ENCODE data around the gene PLEKHA8.
"Not testable (repeated sequence)": the region's sequence is repeated elsewhere in the genome, so short reads cannot be mapped to it uniquely, and the experiment has no call there.

The PLEKHA8 gene

DNA sequence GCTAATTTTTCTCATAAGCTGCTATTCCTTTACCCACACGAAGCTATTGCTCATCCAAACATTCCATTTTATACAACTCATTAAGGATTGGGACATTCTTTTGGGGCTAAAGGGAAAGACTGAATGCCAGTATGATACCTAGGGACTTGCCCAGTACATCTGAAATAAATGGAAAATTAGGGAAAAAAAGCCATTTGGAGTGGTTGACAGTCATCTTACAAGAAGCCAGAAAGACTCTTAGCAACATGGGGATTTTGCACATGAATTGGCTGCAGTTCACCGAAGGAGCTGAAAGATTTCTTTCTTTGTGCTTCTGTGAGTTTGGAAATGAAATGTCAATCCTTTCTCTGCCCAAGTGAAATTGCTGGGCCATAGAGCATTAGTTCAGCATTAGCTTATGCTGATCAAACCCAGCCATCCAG, 63.3 kb downstream of the PLEKHA8 start:
- TF ChIP-seq Cebpa-rat (IDR thresholded peaks at IDR 0.05) = no peak
- no peak overlapping the region for H3K4me2 ChIP-seq
- no peak overlapping the region for H3K27ac ChIP-seq
- H3K4me1 ChIP-seq = no peaks in the 10 kb centered on the region
- H3K9me3 ChIP-seq = peaks cover under 1% of the 10 kb centered on the region; the same call in 1 of the 2 replicates
- H3K4me3 ChIP-seq = no peak overlapping the region
- H3K9ac ChIP-seq = no peak overlapping the region
- no peaks in the 10 kb centered on the region for H3K27me3 ChIP-seq
- peaks cover 21% of the 10 kb centered on the region for H3K36me3 ChIP-seq
- no peaks in the 10 kb centered on the region for H4K20me1 ChIP-seq

DNA sequence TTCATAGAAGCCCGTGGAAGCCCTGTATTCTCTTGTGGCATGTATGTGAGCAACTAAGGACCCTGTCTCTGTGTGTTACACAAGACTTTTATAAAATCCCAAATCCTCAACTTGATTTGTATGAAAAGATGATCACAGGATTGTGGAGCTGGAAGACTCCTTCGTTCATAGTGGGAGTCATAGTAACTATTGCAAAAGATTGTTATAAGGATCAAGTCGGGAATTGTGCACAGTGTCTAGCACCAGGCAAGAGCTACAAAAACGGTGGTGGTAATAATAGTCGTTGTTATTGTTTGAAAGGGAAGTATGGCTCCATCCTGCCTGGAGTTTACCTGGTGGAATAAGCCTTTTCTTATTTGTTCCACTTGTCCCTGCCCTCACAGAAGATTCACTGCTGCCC, 63.8 kb downstream of the PLEKHA8 start:
- peaks cover 5% of the 10 kb centered on the region for H3K9me3 ChIP-seq
- no peak overlapping the region for H3K9ac ChIP-seq
- H3K36me3 ChIP-seq = peaks cover 17% of the 10 kb centered on the region
- no peak for TF ChIP-seq Cebpa-rat (IDR thresholded peaks at IDR 0.05)
- no peak overlapping the region for H3K27ac ChIP-seq
- no peaks in the 10 kb centered on the region for H4K20me1 ChIP-seq
- no peak overlapping the region for H3K4me2 ChIP-seq
- H3K4me3 ChIP-seq = no peak overlapping the region
- no peaks in the 10 kb centered on the region for H3K4me1 ChIP-seq
- no peaks in the 10 kb centered on the region for H3K27me3 ChIP-seq

DNA sequence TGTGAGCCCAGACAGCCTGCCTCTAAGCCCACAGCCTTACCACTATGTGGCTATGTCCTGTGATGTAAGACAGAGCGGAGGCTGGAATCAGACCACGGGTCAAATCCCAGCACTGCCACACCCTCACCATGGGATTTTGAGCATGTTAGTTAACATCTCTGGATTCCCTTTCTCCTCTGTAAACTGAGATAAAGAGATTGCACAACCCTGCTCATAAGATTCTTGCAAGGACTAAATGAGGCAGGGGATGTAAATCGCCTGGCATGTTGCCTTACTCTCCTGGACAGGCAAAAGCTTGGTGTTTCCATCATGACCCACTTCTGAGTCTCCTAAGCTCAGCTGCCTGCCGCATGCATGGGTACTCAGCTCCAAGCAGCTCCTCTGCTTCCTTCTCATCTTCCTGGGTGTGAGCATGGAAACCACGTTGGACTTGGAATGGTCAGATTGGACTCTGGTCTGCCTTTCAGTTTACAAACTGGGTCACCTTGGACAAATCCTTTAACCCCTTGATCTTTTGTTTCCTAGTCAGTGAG, 65.3 kb downstream of the PLEKHA8 start:
- Histone ChIP-seq H3K4me2 (no peak overlapping the region), H3K36me3 (peaks cover 13% of the 10 kb centered on the region), H3K4me1 (no peaks in the 10 kb centered on the region), H3K9me3 (peaks cover 19% of the 10 kb centered on the region), H3K27me3 (no peaks in the 10 kb centered on the region), H3K27ac (no peak overlapping the region), H3K9ac (no peak overlapping the region), H4K20me1 (no peaks in the 10 kb centered on the region), H3K4me3 (no peak overlapping the region)
- TF ChIP-seq Cebpa-rat (IDR thresholded peaks at IDR 0.05) = no peak

DNA sequence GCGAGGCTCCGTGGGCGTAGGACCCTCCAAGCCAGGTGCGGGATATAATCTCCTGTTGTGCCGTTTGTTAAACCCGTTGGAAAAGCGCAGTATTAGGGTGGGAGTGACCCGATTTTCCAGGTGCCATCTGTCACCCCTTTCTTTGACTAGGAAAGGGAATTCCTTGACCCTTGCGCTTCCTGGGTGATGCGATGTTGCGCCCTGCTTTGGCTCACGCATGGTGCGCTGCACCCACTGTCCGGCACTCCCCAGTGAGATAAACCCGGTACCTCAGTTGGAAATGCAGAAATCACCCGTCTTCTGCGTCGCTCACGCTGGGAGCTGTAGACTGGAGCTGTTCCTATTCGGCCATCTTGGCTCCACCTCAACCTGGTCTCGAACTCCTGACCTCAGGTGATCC, 70.4 kb downstream of the PLEKHA8 start:
- not testable (repeated sequence) for H3K4me3 ChIP-seq, H3K9ac ChIP-seq, H3K4me2 ChIP-seq, H3K4me1 ChIP-seq, H3K27ac ChIP-seq, H3K27me3 ChIP-seq, H4K20me1 ChIP-seq
- Histone ChIP-seq H3K36me3 (peaks cover 27% of the 10 kb centered on the region), H3K9me3 (peaks cover 37% of the 10 kb centered on the region)

DNA sequence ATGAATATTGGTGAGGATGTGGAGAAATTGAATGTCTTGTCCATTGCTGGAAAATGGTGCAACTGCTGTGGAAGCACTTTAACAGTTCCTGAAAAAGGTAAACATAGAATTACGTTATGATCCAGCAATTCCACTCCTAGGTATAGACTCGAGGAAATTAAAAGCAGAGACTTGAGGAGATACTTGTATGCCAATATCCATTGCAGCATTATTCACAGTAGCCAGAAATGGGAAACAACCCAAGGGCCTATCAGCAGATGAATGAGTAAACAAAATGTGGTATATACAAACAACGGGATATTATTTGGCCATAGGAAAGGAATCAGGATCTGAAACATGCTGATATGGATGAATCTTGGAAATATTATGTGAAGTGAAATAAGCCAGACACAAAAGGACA, 74.1 kb downstream of the PLEKHA8 start:
- no peaks in the 10 kb centered on the region for H4K20me1 ChIP-seq
- no peak overlapping the region for H3K4me3 ChIP-seq
- no peak overlapping the region for H3K4me2 ChIP-seq
- peaks cover 29% of the 10 kb centered on the region for H3K9me3 ChIP-seq
- H3K36me3 ChIP-seq = peaks cover 27% of the 10 kb centered on the region
- no peak overlapping the region for H3K27ac ChIP-seq
- TF ChIP-seq Cebpa-rat (IDR thresholded peaks at IDR 0.05) = no peak
- H3K4me1 ChIP-seq = no peaks in the 10 kb centered on the region
- no peak overlapping the region for H3K9ac ChIP-seq
- H3K27me3 ChIP-seq = no peaks in the 10 kb centered on the region

DNA sequence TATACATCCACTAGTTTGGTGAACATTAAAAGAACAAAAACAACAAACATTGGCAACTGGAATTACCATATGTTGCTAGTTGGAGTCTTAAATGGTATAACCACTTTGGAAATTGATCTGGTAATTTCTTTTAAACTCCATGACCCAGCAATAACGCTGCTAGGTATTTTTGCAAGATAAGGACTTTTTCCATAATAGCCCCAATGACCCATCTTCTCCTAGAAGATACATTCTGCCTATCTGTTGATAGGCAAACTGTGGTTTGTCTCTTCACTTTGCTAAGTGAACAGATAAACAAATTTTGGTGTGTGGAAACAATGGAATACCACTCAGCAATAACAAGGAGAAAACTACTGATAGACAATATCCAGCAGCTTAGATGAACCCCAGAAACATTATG, 75.9 kb downstream of the PLEKHA8 start:
- no peaks in the 10 kb centered on the region for H3K4me1 ChIP-seq
- no peak overlapping the region for H3K4me2 ChIP-seq
- H3K36me3 ChIP-seq = peaks cover 18% of the 10 kb centered on the region
- H3K4me3 ChIP-seq = no peak overlapping the region
- peaks cover 21% of the 10 kb centered on the region for H3K9me3 ChIP-seq
- no peaks in the 10 kb centered on the region for H3K27me3 ChIP-seq
- H3K9ac ChIP-seq = no peak overlapping the region
- TF ChIP-seq Cebpa-rat (IDR thresholded peaks at IDR 0.05) = no peak
- H3K27ac ChIP-seq = no peak overlapping the region
- H4K20me1 ChIP-seq = no peaks in the 10 kb centered on the region

DNA sequence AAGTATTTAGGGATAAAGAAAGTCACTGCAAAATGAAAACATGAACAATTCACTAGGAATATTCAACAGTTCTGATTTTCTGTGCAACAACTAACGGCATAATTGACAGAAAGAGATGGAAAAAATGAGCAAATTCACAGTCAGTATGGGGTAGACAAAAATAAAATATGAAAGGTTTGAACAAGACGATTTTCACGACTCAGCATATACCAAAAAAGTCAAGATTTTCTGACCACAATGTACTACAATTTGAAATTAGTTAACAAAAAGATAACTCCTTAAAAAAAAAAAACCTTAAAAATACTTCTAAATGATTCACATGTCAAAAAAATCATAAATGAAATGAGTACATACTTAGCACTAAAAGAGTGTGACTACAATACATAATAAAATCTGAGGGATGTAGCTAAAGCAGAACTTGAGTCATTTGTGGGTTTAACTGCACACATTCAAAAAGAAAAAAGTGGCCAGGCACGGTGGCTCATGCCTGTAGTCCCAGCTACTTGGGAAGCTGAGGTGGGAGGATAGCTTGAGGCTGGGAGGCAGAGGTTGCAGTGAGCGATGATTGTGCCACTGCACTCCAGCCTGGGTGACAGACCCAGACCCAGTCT, 84.0 kb downstream of the PLEKHA8 start:
- no peak for TF ChIP-seq Cebpa-rat (IDR thresholded peaks at IDR 0.05)
- no peak overlapping the region for H3K27ac ChIP-seq

DNA sequence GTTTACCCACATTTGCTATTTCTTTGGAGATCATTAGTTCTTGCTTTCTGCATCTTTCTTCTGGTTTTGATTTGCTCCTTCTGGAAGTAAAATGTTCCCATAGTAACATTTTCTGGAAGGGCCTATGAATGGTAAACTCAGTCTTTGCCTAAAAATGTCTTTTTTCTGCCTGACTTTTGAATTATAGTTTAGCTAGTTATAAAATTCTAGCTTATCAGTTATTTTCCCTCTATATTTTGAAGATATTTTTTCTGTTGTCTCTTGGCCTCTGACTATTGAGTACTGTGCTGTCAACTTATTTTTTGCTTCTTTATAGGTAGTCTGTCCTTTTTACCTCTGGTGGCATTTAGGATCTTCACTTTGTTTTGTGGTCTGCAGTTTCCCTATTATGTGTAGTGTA, 84.9 kb downstream of the PLEKHA8 start:
- no peak for TF ChIP-seq Cebpa-rat (IDR thresholded peaks at IDR 0.05)
- Histone ChIP-seq H4K20me1 (no peaks in the 10 kb centered on the region), H3K4me3 (no peak overlapping the region), H3K9ac (no peak overlapping the region), H3K36me3 (peaks cover 8% of the 10 kb centered on the region; the same call in 1 of the 2 replicates), H3K4me2 (no peak overlapping the region), H3K27me3 (no peaks in the 10 kb centered on the region), H3K4me1 (no peaks in the 10 kb centered on the region), H3K27ac (no peak overlapping the region), H3K9me3 (peaks cover 46% of the 10 kb centered on the region)

More for the DNA sequence above, 84.0 kb downstream of the PLEKHA8 start:
- H3K9me3 ChIP-seq = peaks cover 50% of the 10 kb centered on the region
- no peaks in the 10 kb centered on the region for H3K4me1 ChIP-seq
- H3K4me3 ChIP-seq = no peak overlapping the region
- no peak overlapping the region for H3K9ac ChIP-seq
- no peaks in the 10 kb centered on the region for H3K27me3 ChIP-seq
- no peak overlapping the region for H3K4me2 ChIP-seq
- H4K20me1 ChIP-seq = no peaks in the 10 kb centered on the region
- peaks cover 8% of the 10 kb centered on the region; the same call in 1 of the 2 replicates for H3K36me3 ChIP-seq

DNA sequence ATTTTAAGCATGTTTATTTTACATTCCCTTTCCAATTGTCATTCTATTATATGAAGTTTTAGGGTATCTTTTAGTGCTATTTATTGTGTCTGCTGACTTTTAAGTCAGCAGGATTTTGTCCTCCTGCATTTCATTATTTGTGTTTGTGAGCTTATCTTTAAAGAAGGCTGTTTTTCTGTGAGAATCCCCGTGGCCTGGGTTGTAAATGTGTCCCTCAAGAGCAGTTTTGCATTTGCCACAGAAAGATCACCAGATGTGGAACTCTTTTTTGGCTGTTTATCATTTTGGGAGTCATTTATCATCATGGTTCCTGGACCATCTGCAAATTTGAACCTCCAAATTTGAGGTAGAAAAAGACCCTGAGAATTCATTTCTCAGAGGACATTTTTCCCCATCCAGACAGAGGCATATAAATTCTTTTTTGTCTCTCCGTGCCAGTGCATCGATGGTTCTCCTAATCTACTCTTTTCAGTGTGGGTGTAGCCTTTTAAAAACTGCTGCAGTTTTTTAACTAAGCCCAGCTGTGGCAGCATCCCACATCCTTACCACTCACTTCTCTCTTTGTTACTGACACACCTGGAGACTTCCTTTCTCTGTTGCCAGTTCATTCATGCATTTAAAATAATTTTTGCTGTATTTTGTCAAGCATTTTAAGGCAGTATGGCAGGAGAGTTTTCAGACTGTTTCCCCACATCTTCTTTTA, 86.5 kb downstream of the PLEKHA8 start:
- peaks cover 34% of the 10 kb centered on the region for H3K9me3 ChIP-seq
- H4K20me1 ChIP-seq = no peaks in the 10 kb centered on the region
- no peak overlapping the region for H3K4me3 ChIP-seq
- H3K9ac ChIP-seq = no peak overlapping the region
- no peak for TF ChIP-seq Cebpa-rat (IDR thresholded peaks at IDR 0.05)
- H3K4me2 ChIP-seq = no peak overlapping the region
- H3K27ac ChIP-seq = no peak overlapping the region
- H3K36me3 ChIP-seq = peaks cover 13% of the 10 kb centered on the region; the same call in 1 of the 2 replicates
- no peaks in the 10 kb centered on the region for H3K27me3 ChIP-seq
- no peaks in the 10 kb centered on the region for H3K4me1 ChIP-seq

DNA sequence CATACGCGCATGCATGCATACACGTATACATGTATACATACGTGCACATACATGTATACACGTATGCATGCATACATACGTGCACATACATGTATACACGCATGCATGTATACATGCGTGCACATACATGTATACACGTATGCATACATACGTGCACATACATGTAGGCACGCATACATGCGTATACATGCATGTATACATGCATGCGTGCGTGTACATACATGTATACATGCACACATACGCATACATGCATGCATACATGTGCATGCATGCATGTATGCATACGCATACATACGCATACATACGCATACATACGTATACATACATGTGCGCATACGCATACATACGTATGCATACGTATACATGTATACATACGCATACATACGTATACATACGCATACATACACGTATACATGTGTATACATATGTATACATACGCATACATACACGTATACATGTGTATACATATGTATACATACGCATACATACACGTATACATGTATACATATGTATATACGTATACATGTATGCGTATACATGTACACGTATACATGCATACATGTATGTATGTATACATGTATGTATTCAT, 87.6 kb downstream of the PLEKHA8 start:
- Histone ChIP-seq H4K20me1 (no peaks in the 10 kb centered on the region), H3K4me2 (no peak overlapping the region), H3K36me3 (peaks cover 21% of the 10 kb centered on the region; the same call in 1 of the 2 replicates), H3K9ac (no peak overlapping the region), H3K27ac (no peak overlapping the region), H3K4me3 (no peak overlapping the region), H3K9me3 (peaks cover 38% of the 10 kb centered on the region), H3K4me1 (no peaks in the 10 kb centered on the region), H3K27me3 (no peaks in the 10 kb centered on the region)
- no peak for TF ChIP-seq Cebpa-rat (IDR thresholded peaks at IDR 0.05)

Measured in BLaER1 (cell line).